Amniotic stem cell (primary cell): Measurements from ENCODE around the gene ZNF569.
A peak's percentile ranks its signal among the peaks of the same experiment; 100 is the strongest.
"Not testable (repeated sequence)": the region's sequence is repeated elsewhere in the genome, so short reads cannot be mapped to it uniquely, and the experiment has no call there.

Experiments
- DNase-seq: peaks from one replicate; lab custom pipeline; 2025; lab: John Stamatoyannopoulos, UW

The ZNF569 gene

DNA sequence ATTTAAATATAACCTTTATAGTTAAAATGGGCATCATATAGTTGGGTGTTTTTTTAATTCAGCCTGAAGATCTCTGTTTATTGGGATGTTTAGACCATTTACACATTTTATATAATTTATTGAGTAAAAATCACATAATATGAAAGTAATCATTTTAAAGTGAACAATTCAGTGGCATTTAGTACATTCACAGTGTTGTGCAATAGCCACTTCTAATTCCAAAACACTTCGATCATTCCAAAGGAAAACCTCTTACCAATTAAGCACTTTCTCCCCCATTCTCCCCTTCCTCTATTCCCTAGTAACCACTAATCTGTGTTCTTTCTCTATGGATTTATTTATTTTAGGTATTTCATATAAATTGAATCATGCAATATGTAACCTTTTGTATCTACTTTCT lies 66.2 kb downstream of the ZNF569 start:
- no peak for DNase-seq

DNA sequence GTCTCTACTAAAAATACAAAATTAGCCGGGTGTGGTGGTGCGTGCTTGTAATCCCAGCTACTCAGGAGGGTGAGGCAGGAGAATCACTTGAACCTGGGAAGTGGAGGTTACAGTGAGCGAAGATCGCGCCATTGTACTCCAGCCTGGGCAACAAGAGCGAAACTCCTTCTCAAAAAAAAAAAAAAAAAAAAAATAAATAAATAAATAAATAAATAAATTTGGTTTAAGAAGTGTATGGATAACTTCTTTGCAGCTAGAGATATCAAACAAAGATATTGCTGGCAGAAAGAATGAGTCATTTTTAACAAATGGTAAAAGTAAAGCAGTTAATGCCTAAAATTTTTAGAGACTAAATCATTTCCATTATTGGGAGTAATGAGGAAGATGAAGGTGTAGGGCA lies 75.8 kb downstream of the ZNF569 start:
- not testable (repeated sequence) for DNase-seq

DNA sequence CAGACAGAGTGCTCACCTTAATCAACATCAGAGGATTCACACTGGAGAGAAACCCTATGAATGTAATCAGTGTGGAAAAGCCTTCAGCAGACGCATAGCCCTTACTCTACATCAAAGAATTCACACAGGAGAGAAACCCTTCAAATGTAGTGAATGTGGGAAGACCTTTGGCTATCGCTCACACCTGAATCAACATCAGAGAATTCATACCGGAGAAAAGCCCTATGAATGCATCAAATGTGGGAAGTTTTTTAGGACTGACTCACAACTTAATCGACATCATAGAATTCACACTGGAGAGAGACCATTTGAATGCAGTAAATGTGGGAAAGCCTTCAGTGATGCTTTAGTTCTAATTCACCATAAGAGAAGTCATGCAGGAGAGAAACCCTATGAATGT lies 78.0 kb downstream of the ZNF569 start:
- DNase-seq = no peak

DNA sequence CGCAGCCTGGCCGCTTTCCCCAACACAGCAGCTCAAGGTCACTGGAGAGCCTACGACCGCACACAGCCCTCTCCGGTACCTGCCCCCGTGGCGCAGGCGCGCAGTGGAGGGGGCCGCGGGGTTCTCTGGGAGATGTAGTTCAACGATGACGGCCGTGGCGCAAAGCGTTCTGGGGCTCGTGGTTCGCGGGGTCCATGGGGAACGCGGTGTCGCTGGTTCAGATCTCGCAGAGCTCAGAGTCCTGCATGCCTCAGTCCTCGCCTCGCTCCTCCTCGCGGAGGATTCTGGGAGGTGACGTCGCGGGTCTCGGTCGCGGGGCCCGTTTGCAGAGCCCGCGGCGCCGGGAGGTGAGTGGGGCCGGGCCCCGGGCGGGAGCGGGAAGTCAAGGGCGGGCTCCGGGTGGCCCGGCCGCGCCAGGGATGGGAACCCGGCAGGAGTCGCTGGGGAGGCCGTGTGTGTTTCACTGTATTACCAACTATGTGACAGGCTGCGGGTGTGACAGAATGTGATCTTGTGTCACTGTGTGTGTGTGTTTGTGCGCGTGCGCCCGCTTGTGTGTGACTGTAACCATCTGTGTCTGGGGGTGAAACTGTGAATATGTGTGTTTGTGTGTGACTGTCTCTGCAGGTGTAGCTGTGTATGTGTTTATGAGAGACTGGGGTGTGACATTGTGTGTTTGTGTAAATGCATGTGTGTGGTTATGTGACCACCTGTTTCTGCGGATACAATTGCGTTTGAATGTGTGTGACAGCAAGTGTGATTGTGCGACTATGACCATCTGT lies 96.2 kb downstream of the ZNF569 start, which contains the start of gene ZNF527:
Gene ZNF527 (plus strand): TSS at position 220 of the 782 bp plus-strand sequence. CDS start 3,100 bp downstream, outside the sequence.
- DNase-seq = peak; percentile 96

DNA sequence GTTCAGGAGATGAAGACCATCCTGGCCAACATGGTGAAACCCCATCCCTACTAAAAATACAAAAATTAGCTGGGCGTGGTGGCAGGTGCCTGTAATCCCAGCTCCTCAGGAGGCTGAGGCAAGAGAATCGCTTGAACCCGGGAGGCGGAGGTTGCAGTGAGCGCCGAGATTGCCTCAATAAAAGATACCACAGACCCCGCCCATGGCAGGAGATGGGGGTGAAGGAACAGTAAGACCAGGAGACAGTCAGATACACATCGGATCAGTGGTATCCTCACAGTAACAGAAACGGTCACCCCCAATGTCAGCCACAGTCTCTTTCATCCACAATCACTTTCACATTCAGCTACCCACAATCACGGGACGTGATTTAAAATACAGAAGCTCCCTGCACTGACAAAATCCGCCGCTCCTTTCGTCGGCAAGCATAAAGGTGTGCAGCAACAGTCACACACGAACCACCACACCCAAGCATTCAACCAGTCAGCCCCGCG lies 96.8 kb downstream of the ZNF569 start:
- not testable (repeated sequence) for DNase-seq

DNA sequence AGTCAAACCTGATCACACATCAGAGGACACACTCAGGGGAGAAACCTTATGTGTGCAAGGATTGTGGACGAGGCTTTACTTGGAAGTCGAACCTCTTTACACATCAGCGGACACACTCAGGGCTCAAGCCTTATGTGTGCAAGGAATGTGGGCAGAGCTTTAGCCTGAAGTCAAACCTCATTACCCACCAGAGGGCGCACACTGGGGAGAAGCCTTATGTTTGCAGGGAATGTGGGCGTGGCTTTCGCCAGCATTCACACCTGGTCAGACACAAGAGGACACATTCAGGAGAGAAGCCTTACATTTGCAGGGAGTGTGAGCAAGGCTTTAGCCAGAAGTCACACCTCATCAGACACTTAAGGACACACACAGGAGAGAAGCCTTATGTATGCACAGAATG lies 104.5 kb downstream of the ZNF569 start:
- DNase-seq = no peak

DNA sequence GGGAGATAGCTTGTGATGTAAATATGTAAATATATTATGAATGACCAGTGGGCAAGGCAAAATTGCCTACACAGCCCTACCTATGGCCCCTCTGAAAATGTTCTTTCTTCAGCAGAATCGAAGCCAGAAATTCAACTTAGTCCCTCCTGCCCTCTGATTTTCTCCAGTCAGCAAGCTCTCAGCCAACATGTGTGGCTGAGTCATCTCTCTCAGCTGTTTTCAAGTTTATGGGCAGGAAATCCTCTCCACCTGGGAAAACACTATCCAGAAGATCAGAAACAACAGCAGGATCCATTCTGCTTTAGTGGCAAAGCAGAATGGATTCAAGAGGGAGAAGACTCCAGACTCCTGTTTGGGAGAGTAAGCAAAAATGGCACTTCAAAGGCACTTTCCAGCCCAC lies 105.2 kb downstream of the ZNF569 start:
- no peak for DNase-seq
